Activated CD4-positive, alpha-beta T cell treated with anti-CD3 and anti-CD28 coated beads for 48 hours (primary cell): ENCODE results near the gene EEF2.
A peak's percentile ranks its signal among the peaks of the same experiment; 100 is the strongest.
"Not testable (repeated sequence)": the region's sequence is repeated elsewhere in the genome, so short reads cannot be mapped to it uniquely, and the experiment has no call there.

Experiments used
- DNase-seq: peaks from one replicate; pipeline ENCODE4 v3.0.0-alpha.2; 2020

Gene EEF2

DNA sequence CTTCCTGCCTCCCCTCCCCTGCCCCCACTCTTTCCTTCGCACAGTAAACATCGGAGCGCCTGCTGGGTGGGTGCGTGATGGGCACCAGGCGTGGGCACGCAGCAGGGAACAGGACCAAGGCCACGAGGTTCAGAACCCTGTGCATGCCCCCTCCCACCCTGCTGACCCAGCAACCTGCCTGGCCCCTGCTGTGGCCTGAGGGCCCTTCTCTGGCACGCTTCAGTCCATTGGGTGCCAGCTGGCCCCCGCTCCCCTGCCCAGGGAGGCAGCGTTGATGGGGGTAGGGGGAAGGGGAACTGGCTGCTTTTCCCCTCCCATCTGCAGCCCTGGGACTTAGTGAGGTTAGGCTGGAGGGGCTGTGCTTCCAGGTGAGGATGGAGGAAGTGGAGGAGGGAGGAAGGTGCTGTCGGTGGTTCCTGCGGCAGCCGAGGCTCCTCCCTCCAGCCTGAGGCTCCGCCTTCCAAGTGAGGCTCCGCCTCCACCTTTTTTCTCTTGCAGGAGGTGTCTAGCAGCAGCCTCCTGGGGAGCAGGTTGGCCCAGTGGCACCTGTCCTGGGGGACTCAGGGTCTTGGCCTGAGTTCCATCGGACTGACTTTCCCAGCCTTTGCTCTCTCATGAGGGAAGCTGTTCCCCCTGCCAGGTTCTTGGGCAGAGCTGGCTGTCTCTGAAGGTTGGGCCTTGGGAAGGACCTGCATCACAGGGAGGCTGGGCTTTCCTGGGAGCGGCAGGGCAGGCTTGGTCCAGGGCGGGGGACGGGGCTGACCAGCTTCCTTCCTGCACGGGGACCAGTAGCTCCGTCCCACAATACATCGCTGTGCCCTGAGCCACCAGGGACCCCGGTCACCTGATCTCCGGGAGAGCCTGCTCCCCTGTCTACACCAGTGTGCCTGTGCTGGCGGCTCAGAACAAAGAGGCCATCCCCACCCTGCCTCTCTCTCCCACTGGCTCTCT lies 29.6 kb upstream of the EEF2 start:
- peak; percentile 66 for DNase-seq

DNA sequence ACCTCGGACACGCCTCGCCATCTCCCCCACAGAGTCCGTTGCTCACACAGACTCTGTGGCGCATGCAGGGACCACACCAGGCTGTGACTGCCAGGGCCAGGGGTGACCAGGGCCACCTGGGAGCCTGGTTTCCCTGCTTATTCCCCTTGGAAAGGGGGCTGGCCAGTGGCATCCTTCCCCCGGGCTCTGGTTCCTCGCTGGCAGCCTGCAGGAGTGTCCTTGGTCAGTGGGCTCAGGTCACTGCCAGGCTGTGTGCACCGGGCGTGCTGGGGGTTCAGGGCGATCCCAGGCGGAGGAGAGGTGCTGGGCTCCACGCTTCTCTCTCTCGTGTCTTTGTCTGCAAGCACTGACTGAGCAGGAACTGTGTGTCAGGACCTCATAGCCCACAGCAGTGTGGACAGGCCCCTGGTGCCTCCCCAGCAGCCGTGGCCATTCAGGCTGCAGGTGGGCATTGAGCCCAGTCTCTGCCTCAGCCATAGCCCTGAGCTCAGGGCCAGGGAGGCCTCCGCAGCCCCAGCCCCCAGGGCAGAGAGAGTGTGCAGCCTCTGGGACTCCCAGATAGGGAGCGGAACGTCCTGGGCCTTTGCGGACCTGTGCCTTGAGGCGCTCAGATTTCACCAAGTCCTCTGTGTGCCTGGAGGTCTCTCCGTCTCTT lies 28.8 kb upstream of the EEF2 start:
- DNase-seq = no peak

DNA sequence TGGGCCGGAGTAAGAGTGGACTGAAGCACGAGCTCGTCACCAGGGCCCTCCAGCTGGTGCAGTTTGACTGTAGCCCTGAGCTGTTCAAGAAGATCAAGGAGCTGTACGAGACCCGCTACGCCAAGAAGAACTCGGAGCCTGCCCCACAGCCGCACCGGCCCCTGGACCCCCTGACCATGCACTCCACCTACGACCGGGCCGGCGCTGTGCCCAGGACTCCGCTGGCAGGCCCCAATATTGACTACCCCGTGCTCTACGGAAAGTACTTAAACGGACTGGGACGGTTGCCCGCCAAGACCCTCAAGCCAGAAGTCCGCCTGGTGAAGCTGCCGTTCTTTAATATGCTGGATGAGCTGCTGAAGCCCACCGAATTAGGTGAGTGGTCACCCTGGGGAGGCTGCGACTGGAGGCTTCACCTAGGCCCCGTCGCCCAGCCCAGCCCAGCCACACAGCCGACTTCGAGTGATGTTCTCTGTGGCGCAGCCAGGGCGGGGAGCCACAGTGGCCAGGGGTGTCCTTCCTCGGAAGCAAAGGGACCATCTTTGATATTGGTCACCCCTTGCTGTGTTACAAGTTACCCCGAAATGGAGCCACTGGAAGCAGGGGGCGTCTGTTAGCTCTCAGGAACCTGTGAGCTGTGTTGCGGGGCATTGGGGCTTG lies 27.8 kb upstream of the EEF2 start:
- no peak for DNase-seq

DNA sequence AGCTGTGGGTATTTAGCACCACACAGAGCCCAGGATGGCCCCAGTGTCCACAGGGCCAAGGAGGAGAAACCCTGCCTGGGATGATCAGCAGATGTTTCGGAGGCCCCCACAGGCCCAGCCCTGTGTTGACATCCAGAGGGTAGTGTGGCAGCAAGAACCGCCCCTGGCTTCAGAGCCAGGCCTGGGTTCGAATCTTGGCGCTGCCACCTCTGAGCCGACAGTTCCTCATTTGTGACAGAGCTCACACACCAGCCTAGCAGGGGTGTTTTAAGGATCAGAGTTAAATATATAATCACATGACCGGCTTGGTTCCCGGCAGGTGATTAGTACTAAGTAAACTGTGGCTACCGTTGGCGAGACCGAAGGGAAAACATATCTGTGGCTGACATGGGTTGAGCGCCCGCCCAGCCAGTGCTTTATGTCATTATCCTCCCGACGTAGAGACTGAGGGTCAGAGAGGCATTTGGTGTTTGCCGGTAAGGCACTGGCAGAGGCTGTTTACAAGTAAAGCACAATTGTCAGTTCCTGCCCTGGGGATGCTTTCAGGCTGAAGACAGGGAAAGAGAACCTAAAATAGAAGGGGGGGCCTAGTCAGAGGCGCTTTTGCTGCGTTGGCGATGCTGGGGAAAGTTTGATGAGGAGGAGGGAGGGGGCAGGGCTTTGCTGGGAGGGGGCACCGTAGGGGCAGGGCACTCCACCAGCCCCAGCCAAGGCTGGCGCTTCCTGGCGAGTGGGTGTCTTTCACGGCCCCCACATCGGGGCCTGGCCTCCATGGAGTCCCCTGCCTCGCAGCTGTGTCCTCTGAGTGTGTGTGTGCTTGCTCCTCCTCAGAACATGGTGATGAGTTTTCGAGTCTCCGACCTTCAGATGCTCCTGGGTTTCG lies 27.1 kb upstream of the EEF2 start:
- no peak for DNase-seq

DNA sequence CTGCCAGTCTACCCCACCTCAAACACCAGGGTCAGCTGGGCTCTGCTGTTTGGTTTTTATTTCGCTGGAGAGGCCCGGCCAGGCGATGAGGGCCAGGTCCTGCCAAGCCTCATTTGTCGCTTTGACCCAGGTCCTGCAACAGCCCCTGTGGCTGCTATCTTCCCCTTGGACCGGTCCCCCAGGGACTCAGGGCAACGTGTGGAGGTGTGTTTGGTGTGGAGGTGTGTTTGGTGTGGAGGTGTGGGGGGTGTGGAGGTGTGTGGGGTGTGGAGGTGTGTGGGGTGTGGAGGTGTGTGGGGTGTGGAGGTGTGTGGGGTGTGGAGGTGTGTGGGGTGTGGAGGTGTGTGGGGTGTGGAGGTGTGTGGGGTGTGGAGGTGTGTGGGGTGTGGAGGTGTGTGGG lies 26.2 kb upstream of the EEF2 start:
- not testable (repeated sequence) for DNase-seq

DNA sequence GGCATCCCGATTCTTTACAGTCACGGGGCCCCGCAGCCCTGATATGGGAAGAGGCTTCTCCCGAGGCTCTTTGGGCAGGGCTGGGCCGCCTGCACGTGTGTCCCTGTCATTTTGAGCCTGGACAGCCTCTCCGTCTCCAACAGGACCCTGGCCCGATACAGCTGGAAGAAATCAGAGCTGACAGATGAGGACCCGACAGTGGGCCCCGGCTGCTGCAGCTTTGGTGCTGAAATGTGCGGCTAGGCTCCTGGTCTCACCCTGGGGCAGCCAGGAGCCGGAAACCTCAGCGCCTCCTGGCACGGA lies 25.5 kb upstream of the EEF2 start:
- no peak for DNase-seq

DNA sequence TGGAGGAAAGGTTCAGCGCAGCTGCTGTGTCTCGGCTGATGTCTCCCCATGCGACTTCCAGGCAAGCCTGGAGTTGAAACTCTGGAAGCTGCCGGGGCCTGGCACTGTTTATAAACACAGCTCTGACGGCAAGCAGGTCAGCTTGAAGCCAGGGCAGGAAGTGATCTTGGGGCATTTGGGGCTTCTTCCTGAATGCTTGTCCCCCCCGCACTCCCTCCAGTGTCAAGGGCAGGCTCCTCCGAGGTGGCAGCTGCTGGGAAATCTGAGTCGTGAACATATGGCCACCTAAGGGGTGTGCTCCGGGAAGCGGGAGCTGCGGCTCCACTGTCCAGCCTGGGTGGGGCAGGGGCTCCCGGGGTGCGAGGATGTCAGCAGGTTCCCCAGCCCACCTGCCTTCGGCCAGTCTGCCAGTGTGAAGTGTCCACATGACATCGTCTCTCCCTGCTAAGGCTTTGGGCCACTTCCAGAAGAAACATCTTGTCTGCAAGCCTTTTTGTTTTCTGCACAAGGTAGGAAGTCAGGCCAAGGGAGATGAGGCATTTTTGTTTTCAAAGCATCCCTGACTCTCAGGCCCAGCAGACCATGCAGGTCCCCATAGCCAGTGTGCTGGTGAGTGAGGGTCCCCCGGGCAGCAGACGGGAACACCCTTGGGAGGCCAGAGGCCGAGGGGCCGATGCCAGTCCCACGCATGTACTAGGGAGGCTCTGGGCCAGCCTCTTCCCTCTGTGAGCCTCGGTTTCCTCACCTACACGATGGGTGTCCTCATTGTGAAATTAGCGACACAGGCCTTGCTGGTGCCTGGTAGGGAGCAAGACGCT lies 24.9 kb upstream of the EEF2 start:
- DNase-seq = no peak

DNA sequence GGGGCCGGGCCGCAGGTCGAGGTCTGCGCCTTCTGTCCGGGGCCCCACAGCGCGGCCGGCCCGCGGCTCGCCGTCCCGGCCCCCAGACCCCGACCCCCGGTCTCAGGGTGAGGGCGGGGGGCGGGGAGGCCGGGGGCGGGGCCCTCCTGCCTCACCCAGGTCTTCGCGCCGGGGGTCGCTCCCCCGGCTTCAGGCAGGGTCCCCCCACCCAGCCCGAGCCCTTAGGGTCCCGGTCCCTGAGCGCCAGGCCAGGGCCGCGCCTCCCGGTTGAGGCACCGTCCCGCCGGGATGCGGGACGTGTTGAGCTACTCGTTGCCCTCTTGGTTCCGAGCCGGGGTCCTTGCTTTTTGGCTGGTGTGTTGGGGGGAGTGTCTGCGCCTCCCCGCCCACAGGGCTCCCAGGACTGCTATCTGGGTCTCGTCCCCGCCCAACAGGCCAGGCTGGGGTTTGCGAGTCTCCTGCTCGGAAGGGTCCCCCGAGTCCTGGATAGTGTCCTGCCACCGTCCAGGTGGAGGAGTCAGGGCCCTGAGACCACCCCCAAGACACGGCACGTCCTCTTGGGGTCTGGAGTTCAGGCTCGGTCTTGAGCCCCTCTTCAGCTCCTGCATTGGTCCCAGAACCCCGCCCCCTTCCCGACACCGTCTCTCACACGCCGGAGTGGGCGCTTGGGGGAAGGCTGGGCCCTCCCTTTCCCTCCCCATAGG lies 22.7 kb upstream of the EEF2 start:
- DNase-seq = peak; percentile 36

DNA sequence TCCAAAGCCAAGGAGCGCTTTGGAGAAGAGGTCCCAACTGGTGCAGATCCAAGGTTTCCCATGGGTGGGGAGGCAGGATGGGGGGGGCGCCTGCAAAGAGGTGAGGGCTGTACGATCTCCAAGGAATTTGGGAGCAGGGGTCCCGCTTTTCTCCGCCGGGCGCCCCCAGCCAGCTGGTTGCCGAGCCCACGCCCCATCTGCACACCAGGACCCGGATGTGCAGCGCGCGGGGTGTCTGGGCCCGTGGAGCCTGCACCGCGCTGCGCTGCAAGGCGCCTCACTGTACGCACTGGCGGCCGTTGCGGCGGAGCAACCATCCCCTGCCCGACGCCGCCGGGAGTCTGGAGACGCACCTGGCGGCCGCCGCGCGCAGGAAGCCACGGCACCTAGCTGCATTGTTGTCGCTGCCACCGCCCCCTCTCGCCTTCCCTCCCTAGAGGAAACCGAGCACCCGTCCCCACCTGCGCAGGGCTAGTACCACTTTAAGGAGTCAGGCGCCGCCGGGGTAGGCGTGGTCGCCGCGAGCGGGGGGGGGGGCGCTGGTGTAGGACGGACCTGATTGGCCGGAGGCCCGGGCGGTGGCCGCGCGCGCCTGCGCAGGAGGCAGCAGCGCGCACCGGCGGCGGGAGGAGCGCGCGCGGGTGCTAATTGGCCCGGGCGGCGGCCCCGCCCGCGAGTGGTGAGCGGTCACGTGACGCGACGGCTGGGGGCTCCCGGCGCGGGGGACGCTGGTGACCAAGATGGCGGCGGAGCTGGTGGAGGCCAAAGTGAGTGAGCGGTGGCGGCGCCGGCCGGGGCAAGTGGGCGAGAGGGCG lies 22.0 kb upstream of the EEF2 start, which contains the start of gene PIAS4:
PIAS4 (plus strand) TSS at position 716 of the 815 bp plus-strand sequence; CDS start at position 741, 25 bp downstream.
- peak; percentile 95 for DNase-seq

DNA sequence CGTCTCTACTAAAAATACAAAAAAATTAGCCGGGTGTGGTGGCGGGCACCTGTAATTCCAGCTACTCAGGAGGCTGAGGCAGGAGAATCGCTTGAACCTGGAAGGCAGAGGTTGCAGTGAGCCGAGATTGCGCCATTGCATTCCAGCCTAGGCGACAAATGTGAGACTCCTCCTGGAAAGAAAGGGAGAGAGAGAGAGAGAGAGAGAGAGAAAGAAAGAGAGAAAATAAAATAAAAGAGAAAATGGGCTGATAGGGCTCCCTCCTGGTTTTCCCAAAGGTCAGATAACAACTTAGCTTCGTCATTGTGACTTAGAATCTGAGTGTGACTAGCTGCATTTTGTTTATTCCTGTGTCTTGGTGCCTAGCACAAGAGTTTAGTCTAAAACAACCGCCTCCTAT lies 20.2 kb upstream of the EEF2 start:
- not testable (repeated sequence) for DNase-seq

DNA sequence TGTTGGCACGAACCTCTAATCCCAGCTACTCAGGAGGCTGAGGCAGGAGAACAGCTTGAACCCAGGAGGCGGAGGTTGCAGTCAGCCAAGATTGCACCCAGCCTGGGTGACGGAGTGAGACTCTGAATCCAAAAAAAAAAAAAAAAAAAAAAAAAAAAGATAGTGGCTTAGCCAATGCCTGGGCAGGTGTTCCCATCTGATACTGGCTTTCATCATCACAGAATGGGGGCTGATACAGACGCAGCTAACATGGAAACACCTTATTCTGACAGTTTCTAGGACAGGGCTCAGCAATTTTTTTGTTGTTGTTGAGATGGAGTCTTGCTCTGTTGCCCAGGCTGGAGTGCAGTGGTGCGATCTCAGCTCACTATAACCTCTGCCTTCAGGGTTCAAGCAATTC lies 15.5 kb upstream of the EEF2 start:
- not testable (repeated sequence) for DNase-seq

DNA sequence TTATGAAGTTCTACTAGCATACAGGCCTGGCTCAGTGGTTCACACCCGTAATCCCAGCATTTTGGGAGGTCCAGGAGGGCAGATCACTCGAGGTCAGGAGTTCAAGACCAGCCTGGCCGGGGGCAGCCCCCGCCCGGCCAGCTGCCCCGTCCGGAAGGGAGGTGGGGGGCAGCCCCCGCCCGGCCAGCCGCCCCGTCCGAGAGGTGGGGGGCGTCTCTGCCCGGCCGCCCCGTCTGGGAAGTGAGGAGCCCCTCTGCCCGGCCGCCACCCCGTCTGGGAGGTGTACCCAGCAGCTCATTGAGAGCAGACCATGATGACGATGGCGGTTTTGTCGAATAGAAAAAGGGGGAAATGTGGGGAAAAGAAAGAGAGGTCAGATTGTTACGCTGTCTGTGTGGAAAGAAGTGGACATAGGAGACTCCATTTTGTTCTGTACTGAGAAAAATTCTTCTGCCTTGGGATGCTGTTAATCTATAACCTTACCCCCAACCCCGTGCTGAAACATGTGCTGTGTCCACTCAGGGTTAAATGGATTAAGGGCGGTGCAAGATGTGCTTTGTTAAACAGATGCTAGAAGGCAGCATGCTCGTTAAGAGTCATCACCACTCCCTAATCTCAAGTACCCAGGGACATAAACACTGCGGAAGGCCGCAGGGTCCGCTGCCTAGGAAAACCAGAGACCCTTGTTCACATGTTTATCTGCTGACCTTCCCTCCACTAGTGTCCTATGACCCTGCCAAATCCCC lies 13.6 kb upstream of the EEF2 start:
- not testable (repeated sequence) for DNase-seq

DNA sequence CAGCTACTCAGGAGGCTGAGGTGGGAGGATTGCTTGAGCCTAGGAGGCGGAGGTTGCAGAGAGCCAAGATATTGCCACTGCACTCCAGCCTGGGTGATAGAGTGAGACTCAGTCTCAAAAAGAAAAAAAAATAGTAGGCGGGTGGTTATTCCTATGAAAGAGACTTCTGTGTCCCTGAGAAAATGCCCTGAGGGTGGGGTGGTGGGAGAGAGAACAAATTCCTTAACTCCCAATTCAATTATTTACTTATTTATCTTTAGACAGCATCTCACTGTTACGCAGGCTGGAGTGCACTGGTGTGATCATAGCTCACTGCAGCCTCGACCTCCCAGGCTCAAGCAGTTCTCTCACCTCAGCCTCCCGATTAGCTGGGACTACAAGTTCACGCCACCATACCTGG lies 10.3 kb upstream of the EEF2 start:
- DNase-seq = no peak

DNA sequence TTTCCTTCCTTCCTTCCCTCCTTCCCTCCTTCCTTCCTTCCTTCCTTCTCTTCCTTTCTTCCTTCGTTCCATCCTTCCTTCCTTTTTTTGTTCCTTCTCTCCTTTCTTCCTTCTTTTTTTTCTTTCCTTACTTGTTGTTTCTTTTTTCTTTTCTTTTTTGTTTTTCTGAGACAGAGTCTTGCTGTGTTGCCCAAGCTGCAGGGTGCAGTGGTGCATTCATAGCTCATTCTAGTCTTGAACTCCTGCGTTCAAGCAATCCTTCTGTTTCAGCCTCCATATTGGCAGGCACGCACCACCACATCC lies 5.5 kb upstream of the EEF2 start:
- DNase-seq = no peak

DNA sequence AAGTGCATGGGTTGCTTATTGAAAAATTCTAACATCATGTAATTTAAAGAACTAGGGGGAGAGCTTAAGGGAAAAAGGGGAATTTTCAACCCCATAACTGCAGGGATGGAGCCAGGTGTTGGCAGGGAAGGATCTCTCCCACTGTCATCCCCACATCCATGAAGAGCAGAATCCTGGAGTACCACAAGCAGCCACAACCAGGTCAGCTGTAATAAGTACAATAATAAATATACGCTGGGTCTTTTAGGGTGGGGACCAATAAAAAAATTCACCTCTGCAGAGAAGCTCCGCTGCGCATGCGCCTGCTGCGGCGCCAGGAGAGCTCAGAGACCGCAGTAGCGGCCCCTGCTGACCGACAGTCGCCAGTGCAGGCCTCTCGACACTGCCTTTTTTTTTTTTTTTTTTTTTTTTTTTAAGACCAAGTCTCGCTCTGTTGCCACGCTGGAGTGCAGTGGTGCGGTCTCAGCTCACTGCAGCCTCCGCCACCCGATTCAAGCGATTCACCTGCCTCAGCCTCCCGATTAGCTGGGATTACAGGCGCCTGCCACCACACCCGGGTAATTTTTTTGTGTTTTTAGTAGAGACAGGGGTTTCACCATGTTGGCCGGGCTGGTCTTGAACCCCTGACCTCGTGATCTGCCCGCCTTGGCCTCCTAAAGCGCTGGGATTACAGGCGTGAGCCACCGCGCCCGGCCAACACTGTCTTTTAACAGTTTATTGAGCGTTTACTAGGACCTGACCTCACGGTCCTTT lies 2.5 kb upstream of the EEF2 start:
- DNase-seq = peak; percentile 93

DNA sequence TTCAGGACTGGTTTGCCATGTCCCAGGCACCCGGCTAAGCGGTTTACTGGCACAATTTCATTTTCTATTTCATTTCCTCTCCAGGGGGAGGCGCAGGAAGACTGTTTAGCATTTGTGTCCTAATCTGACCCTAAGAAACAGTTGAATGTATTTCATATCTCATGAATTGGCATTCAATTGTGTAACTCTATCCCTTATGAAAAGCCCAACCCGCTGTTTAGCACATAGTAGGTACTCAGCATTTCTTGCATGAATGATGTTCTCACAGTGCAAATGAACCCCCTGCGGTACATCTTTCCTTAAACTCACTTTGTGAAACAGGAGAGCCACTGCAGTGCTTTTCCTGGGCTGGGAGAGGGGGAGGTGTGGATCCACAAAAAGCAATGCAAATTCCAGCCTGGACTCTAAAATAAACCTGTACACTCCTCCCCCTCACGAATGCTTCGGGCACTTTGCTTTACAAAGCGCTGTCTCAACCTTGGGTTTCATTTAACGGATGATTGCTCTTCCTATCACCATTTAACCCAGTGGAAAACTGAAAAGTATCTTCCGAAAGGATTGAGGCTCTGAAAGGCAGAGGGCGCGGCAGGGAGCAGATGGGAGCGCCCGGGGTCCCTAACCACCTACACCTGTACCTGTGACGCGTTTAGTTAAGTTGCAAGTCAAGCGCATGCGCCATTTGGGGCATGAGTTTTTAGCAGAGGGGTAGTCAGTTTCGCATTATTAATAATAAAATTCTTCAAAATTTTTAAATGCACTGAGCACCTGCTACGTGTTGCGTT lies 1.2 kb upstream of the EEF2 start:
- DNase-seq = peak; percentile 66

DNA sequence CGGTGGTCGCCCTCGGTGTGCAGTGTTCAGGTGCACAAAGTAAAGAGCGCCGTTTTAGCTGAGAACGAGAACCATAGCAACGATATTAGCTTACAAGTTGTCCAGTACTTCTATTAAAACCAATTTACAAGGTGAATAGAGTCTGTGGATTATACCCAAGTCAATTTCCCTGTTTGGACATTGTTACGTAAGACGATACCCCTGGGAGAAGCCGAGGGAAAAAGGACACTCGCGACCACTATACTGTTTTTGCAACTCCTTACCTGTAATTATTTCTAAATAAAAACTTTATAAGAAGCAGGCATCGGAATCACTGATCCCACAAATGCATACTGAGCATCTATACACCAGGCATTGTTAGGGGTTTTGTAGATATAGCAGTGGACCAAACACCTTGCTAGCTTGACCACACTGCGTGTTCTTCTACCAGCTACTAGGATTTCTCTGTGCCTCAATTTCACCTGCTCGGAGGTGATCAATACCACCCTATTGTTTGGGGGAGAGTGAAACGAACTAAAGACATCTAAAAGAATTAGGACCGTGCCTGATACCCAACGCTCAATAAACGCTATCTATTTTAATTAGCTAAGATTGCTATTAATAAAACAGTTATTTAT lies 488 bp upstream of the EEF2 start:
- no peak for DNase-seq

DNA sequence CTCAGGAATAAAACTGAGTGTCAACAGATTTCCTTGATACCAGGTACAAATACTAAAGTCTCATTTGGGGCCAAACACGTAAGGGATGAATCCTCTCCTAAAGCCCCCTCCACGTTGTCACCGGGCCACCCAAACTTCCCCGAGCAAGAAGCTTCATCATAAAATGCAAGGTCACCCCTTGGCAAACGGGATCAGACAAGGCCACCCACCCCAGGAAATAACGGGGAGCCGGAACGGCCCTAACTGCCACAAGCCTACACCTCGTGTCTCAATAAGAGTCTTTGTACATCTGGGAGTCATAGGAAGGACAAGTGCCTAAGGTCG lies 717 bp downstream of the EEF2 start:
- peak; percentile 21 for DNase-seq
